HG02571 (cell line): Measurements from ENCODE around the gene AGTRAP.

Source experiments
- ATAC-seq: cut with Tn5 transposase; IDR thresholded peaks from one replicate; pipeline ENCODE4 v1.9.1; 2021; ENCODE audit warnings: mild to moderate bottlenecking, moderate library complexity; ENCODE audit not compliant: unreplicated experiment

The AGTRAP gene

DNA sequence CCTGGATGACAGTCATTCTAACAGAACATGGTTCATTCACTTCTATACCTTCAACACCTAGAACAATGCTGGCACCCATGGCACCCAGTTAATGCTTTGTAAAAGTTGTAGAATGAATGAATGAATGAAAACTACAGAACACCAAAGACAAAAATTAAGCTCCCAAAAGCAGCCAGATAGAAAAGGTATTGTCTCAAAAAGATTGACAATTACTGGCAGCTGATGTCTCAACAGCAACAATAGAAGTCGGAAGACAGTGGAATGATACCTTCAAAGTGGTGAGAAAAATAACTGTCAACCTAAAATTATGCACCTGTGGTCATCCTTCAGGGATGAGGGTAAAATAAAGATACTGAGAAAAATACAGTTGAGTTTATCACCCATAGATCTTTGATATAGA, 21.1 kb downstream of the AGTRAP start:
- ATAC-seq, result no peak

DNA sequence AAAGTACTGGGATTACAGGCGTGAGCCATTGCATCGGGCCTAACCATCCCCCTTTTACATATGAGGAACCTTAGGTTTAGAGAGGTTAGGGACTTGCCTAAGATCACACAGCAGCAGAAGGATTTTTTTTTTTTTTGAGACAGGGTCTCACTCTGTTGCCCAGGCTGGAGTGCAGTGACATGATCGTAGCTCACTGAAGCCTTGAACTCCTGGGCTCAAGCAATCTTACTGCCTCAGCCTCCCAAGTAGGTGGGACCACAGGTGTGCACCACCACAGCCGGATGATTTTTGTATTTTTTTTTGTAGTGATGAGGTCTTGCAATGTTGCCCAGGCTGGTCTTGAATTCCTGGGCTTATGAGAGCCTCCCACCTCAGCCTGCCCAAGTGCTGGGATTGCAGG, 23.9 kb downstream of the AGTRAP start:
- no peak for ATAC-seq

DNA sequence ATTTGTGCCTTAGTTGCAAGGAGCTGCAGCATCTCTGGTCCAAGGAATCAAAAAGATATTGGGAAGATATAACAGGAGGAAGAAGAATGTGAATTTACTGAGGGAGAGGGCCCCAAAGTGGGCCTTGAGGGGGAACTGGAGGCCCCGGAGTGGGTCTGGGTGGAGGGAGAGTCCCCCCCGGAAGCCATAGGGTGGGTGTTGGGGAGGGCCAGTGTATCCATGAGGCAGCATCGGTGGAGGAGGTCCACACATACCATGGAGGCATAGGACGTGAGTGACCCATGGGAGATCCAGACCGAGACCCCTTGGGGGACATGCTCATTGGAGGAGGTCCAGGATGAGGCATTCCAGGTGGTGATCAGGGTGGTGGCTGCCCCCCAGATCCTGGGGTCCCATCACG, 25.3 kb downstream of the AGTRAP start:
- ATAC-seq, result no peak

DNA sequence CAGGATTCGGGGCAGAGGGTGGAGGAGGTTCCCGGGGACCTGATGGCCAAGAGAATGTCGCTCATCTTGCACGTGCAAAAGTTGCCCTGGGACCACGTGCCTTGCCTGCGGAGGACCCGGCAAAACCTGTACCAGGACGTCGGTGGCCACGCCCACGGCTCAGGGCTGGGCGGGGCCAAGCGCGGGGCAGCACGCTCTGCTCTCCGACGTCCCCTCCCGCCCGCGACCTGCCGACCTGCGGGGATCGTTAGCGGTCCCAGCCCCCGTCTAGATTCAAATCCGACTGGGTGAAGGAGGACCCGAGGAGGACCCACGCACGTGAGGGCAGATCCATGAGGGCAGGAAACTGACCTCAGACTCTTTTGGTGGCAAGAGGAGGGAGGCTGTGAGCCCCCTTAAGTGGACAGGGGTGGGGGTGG, 26.1 kb downstream of the AGTRAP start, which contains the start of gene C1orf167:
Gene C1orf167 (plus strand): TSS at position 206 of the 419 bp plus-strand sequence. CDS start 2,208 bp downstream, outside the sequence.
- no peak for ATAC-seq

DNA sequence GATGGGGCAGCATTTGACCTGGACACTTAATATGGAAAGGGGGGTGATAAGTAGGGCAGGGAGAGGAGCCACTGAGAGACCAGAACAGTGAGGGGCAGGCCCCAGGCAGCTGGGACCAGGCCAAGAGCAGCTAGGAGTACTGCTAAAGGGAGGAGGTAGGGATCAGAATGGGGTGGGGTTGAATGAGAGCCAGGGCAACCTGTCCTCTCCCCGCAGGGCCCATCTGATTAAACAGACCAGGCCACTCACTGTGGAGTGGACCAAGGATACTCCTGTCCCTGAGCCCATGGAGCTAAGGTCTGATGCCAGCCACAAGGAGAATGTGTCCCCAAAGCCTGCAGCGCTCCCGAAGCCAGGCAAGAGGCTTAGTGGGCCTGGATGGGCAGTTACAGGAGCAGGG, 28.2 kb downstream of the AGTRAP start:
- ATAC-seq, result no peak

DNA sequence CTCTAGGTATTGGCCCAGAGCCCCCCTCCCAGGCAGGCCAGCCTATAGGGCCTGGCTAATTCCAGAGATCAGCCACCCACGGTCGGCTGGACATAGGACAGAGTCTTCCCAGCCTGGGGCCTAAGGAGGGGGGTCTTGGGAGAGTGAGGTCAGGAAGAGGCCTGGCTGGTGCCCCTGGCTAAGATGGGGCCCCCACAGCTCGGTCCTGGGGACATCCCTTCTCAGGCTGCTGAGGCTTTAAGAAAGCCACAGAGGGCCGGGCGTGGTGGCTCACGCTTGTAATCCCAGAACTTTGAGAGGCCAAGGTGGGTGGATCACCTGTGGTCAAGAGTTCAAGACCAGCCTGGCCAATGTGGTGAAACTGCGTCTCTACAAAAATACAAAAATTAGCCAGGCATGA, 28.6 kb downstream of the AGTRAP start:
- no peak for ATAC-seq

DNA sequence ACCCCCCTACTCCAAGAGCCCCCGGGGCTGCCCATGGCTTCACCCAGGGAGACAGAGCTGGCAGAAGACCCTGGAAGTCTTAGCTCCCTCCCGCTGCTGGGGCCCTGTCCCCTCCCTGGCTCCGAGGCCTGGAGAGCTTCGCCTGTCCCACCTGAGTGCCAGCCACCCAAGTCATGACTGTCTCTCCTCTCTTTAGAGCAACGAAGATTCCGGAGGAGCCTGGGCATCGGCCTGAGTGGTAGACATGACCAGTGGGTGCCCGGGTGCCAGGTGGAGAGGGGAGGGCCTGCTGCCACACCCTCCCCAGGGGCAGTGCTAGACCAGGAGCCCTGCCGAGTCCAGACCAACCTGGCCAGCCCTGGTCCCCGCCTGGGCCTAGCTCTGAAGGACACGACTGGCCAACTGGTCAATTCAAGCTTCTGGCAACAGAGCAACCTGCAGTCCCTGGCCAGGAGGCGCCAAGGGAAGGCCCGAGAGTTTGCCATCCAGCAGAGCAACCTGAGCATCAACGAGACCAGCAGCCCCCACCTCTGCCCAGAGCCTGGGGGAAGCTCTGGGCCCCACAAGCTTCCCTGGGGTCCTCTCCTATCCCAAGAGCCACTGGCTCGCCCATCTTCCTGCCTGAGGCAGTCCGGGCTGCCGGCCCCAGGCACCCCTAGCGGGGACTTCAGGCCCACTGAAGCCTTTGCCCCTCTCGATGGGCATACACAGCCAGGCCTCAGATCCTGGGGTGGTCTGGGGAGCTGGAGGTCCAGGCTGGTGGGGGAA, 29.9 kb downstream of the AGTRAP start:
- no peak for ATAC-seq

DNA sequence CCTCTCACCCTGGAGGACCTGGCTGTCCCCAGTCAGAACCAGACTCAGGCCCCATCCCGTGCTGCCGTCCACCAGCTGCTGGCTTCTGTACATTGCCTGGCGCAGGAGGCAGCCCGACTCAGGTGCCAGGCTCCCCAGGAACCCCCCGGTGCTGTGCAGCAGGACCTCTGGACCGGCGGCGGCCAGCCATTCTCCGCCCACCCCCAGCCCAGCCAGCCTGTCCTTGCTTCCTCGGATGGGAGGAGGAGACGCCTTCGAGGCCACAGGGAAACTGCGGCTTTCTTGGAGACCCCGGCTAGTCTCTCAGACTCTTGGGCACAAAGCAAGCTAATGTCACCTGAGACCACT, 30.5 kb downstream of the AGTRAP start:
- no peak for ATAC-seq

DNA sequence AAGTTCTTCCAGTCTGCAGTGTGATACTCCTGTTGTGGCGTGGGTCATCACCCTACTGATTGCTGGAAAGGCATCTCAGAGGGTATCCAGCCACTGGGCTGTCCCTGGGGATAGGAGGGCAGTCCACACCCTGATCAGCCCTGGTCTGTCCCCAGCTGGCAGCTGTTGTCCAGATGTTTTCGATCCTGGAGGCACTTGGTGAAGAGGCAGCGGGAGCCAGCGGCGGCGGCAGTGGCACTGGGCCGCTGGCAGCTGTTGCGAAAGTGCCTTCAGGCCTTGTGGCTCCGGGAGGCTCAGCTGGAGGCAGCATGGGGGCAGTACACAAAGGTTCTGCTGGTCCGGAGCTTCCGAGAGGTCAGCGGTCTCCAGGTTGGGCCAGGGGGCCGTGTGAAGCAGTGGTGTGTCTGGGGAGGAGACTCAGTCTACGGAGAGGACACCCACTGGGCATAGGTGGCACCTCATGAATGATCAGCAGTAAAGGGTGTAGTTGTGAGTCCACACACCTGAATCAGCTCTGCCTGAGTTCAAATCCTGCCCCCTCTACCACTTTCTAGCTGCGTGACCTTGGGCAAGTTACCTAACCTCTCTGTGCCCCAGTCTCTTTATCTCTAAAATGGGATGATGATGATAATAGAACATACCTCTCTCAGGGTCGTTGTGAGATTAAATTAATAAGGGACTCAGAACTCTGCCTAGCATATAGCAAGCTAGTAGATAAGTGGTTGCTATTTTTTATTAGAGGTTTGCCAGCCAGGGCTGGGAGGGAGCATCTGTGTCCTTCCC, 32.2 kb downstream of the AGTRAP start:
- no peak for ATAC-seq

DNA sequence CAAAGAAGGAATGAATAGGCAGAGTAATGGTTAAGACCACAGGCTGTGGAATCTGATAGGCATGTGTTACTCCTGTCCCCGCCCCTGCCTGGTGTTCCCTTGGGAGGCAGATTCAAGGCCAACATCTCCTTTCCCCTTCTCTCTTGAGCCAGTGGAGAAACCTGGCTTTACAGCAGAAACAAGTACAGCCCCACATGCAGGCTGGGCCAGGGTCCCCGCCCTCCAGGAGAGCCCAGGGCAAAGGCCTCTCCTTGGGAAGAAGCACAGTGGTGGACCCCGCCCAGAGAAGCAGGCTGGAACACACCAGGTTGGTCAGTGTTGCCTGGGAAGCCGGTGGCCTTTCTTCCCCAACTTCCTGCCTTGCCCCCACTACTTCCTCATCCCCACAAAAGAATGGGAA, 32.9 kb downstream of the AGTRAP start:
- no peak for ATAC-seq

DNA sequence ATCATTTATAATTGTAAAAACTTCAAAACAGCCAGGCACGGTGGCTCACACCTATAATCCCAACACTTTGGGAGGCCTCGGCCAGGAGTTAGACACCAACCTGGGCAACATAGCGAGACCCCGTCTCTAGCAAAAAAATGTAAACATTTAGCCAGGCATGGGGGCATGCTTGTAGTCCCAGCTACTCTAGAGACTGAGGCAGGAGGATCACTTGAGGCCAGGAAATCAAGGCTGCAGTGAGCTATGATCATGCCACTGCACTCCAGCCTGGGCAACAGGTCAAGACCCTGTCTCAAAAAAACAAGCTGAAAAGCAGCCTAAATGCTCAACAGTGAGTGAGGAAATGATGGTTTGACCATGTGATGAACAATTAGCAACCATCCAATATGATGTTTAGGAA, 33.3 kb downstream of the AGTRAP start:
- no peak for ATAC-seq

DNA sequence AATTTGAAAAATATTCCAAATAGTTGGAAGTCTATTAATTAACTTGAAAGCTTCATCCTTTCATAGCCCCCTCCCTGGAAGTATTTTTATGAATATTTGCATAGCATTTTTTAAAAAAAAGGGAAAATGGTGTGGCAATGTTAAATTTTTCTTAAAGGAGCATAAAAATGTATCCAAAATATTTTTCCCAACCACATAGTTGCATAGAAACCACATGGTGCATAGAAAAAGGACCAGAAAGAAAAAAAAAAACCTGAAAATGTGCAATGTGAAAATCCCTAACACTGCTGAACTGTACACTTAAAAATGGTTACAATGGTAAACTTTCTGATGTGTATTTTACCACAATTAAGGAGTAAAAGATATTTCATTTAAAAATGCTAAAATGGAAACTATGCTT, 34.1 kb downstream of the AGTRAP start:
- ATAC-seq, result no peak

DNA sequence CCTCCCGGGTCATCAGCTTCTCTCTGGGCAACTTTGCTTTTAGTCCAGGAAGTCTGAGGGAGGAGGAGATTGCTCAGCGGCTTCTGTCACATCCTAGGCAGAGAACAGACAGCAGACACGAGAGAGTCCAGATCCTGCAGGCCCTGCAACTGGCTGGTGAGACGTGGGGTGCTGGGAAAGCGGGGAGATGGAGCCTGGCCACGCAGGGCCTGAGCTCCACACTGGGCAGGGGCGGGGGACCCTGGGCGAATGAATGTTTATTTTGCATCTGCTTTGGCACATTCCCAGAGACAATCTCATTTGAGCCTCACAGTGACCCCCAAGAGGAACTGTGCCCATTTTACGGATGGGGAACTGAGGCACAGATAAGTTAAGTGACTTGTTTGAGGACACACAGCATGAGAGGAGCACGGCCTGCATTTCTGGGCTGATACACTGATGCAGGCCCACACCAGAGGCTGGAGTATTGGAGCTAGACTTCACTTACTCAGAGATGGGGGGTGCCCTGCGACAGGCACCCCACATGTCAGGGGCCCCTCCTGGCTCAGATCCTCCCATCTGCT, 35.6 kb downstream of the AGTRAP start:
- no peak for ATAC-seq

DNA sequence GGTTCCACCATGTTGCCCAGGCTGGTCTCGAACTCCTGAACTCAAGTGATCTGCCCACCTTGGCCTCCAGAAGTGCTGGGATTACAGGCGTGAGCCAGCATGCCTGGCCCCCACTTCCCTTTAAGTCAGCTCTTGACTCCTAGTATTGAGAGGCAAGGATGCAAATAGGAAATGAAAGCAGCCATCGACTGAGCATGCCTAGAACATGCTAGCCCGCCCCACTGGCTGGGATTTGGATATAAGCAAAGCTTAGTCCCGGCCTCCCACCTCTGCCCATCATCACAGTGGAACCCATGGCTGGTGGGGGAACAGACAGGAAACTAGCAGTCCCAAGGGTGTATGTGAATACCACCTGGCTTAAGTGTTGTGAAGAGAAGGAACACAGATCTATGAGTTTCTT, 36.5 kb downstream of the AGTRAP start:
- ATAC-seq, result no peak

DNA sequence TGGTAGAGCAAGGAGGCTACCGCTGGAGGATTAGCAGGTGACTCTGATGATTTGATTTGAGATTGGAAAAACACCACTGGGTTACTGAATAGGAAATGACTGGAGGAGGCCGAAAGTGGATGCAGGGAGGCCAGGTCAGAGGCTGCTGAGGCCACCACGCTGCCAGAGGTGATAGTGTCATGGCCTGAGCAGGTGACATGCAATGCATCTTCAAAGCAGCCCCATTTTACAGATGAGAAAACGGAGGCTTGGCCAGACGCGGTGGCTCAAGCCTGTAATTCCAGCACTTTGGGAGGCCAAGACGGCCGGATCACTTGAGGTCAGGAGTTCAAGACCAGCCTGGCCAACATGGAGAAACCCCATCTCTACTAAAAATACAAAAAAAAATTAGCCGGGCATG, 38.8 kb downstream of the AGTRAP start:
- no peak for ATAC-seq

DNA sequence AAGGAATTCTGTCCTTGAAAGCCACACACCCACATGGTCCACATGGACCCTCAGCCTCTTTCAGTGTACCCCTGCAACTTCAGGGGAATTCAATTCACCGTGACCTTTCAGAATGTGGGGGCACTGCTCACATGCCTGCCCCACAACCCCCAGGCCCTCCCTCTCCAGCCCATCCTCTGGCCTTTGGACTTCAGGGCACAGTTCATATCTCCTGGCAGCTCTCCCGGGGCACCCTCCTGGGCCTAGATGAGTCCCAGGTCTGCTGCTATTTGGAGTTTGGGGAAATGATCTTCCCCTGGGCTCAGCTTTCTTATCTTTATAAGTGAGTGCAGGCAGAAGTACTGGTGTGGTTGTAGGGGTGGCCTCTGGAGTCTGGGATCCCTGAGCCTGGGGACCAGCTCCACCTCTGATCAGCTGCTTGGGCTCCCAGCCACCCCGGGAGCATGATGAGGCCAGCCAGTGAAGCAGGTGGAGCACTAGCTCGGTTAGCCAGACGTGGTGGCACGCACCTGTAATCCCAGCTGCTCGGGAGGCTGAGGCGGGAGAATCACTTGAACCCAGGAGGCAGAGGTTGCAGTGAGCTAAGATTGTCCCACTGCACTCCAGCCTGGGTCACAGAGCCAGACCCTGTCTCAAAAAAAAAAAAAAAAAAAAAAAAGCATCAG, 41.9 kb downstream of the AGTRAP start:
- no peak for ATAC-seq

DNA sequence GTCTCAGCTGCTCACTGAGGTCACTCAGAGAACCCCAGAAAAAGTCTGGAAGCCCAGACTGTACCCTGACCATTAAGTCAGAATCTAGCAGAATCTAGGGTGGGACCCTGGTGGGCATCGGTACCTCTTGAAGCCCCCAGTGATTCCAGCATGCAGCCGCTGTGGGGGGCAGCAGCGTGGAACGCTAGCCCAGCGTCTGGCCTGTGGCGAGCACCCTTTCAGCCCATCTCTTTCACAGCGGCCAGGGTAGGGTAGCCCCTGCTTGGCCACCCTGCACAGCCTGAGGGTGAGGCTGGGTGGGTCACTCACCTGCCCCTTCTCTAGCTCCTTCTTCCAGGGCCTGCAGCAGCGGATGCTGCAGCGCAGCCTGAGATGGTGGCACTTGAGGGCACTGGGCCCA, 42.4 kb downstream of the AGTRAP start:
- ATAC-seq, result no peak

DNA sequence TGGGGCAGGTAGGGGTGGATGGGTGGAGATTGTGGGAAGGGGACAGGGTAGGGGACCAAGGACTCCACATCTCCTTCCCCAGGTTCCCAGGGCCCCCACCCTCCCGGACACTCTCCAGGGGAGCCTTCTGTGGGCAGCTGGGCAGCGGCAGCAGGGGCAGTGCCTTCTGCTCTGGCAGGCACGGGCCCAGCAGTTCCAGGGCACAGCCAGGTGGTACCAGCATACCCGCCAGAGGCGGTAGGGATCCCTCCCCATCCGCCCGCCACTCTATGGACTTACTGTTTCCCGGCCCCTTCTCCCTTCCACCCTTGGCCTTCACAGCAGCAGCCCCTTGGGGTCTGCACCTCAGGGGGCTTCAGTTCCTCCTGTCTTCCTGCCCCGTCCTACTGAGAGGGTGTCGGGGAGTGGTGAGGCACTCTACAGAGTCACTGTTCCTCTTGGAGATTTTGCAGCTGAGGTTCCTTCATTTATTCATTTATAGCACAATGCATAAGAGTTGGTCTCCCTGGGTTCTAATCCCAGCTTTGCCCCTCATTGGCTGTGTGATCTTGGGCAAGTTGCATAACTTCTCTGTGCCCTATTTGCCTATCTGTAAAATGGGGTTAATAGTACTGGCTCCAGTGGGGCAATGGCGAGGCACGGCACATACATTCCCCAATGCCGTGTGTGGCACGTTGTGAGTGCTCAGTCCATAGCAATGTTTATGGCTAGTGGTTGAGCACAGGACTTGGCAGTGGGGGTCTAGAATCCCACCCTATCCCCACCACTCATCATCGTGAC, 43.1 kb downstream of the AGTRAP start:
- ATAC-seq, result no peak

DNA sequence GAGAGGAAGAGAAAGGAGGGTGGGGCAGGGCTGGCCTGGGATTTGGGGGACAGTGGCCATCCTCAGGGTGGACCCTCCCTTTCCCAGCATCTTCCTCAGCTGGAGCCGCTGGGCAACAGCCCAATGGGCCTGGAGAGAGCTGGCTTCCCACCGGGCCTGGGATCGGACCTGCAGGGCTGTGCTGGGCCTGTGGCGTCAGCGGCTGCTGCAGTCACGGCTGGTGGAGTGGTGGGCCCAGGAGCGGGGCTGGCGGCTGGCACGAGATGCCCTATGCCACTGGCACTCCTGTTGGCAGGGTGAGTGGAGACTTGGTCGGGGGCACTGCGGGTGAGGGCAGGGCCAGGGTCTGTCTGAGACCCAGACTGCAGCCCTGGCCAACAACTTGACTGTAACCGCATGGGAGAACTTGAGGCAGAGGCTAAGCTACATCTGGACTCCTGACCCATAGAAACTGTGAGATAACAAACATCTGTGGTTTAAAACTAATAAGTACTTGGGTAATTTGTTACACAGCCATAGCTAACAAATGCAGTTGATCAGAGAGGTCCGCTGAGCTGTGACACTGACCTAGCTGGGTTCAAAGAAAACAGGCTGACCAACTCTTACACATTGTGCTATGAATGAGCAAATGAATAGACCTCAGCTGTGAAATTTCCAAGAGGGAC, 43.9 kb downstream of the AGTRAP start:
- ATAC-seq, result no peak
